GM12865 (cell line): ENCODE results near the gene GLTPD2.

Experiments
- DNase-seq: peaks from one replicate; pipeline ENCODE4 v3.0.0; 2010; ENCODE audit warnings: low read depth
- H3K4me3 ChIP-seq: 2 replicates; pipeline ENCODE4 v1.5.1; 2011; ENCODE audit warnings: mild to moderate bottlenecking, low read depth, low read length, control low read depth
- TF ChIP-seq, protein P1 (sequence below): IDR thresholded peaks from 2 replicates; pipeline ENCODE4 v1.5.1; 2011; ENCODE audit warnings: low read length, control low read depth, low read depth, inconsistent platforms; ENCODE audit not compliant: insufficient read depth; ENCODE audit errors: missing control alignments

The GLTPD2 gene

DNA sequence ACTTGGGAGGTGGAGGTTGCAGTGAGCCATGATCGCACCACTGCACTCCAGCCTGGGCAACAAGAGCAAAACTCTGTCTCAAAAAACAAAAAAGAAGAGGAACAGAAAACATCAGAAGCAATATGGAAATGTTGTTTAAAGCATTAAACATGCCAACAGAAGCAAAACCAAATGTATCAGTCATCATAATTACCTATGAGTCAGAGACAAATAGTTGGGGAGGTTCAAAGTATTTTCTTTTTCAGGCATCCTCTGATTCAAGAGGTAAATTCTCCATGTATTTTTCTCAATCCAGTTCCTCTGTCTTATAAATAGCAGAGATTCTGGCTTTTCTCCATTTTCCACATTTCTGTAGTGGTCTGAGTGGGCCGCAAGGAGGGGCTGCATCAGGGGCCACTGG is 19.1 kb upstream of the GLTPD2 start:
- no peak for DNase-seq
- TF ChIP-seq, protein P1, sequence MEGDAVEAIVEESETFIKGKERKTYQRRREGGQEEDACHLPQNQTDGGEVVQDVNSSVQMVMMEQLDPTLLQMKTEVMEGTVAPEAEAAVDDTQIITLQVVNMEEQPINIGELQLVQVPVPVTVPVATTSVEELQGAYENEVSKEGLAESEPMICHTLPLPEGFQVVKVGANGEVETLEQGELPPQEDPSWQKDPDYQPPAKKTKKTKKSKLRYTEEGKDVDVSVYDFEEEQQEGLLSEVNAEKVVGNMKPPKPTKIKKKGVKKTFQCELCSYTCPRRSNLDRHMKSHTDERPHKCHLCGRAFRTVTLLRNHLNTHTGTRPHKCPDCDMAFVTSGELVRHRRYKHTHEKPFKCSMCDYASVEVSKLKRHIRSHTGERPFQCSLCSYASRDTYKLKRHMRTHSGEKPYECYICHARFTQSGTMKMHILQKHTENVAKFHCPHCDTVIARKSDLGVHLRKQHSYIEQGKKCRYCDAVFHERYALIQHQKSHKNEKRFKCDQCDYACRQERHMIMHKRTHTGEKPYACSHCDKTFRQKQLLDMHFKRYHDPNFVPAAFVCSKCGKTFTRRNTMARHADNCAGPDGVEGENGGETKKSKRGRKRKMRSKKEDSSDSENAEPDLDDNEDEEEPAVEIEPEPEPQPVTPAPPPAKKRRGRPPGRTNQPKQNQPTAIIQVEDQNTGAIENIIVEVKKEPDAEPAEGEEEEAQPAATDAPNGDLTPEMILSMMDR: no peak
- H3K4me3 ChIP-seq: no peak overlapping the region

DNA sequence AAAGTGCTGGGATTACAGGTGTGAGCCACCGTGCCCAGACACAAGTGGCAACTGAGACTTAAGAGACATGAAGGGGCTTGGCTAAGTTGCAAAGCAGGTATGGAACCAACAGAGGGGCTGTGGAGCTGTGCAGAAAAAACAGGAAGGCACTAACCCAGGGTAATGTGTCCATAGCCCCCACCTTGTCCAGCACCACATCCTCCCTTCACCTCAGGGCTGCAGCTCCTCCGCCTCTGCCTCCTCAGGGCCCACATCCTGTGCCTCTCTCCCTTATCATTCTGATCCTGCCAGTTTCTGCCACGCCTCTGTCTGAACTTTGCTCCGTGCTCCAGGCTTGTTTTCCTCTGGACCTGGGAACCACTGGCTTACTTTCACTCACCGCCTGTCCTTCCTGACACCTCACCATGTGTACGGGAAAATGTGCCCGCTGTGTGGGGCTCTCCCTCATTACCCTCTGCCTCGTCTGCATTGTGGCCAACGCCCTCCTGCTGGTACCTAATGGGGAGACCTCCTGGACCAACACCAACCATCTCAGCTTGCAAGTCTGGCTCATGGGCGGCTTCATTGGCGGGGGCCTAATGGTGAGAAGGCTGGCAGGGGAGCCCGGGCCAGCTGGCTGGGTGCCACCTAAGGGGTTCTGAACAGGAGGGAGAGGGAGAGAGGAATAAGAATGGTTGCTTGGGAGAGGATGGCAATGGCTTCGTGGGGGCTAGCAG is 17.1 kb upstream of the GLTPD2 start, which contains the start of gene TM4SF5:
Gene TM4SF5, plus strand, starts transcription at position 368 of the 716 bp plus-strand sequence. Its CDS starts 37 bp downstream, at position 405.
- H3K4me3 ChIP-seq: no peak within 1 kb of the TSS
- no peak for DNase-seq
- TF ChIP-seq, protein P1: no peak

DNA sequence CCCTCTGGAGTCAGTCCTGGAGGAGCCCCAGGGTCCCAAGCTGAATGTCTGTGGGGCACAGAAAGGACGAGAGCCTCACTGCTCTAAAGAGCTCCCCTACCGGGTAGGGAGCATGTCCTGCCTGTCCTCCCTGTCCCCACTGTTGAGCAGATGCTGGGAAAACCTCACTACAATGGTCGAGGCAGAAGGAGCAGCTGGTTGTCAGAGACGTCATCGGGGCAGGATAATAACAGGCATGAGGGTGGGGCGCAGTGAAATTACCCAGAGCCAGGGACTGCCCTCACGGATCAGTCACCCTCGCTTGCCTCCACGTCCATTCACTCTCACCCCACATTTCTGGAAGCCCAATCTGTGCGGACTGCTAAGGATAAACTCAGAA is 16.5 kb upstream of the GLTPD2 start:
- TF ChIP-seq, protein P1: no peak
- no peak for DNase-seq
- no peak overlapping the region for H3K4me3 ChIP-seq

DNA sequence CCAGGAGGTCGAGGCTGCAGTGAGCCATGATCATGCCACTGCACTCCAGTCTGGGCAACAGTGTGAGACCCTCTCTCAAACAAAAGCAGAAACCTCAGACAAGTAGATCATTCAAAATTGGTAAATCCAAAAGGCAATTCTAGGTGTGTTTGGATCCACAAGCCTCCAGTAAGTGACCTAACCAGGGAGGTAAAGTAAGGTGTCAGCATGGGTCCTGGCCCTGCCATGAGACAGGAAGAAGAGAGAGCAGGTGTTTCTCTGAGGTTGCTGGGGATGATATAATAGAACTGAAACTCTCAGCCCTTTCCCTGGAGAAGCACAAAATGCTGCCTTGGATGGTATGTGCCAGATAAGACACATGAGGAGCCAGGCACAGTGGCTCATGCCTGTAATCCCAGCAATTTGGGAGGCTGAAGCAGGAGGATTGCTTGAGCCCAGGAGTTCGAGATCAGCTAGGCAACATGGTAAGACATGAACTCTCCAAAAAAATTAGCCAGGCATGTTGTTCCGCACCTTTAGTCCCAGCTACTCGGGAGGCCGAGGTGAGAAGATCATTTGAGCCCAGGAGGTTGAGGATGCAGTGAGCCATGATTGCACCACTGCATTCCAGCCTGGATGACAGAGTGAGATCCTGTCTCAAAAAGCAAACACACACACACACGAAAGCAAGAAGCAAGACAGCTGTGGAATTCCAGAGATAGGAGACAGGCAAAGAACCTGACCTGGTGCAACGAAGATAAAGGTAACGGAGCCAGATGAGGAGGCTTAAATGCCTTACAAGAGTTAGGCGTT is 10.6 kb upstream of the GLTPD2 start:
- no peak overlapping the region for H3K4me3 ChIP-seq
- TF ChIP-seq, protein P1: no peak
- DNase-seq: no peak

DNA sequence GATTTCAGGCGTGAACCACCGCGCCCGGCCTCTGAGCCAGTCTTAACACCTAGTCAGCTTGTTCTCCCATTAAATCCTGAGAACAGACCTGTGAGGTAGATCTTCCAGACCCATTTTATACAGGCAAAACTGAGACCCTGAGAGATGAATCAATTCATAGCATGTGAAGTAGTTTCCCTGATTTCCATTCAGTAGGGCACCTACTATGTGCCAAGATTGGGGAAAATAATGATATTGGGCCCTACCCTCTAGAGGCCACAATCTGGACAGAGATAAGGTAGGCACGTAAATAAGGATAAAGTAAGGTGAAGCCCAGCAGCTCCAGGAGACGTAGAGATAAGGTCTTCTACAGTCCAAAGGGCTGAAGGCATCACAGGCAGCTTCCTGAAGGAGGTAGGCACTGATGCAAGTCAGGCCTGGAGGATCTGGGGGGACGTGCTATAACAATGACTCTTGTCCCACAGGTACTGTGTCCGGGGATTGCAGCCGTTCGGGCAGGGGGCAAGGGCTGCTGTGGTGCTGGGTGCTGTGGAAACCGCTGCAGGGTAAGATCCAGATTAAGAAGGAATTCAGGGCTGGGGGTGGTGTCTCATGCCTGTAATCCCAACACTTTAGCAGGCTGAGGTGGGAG is 8.3 kb upstream of the GLTPD2 start:
- H3K4me3 ChIP-seq: no peak overlapping the region
- DNase-seq: no peak
- TF ChIP-seq, protein P1: no peak

DNA sequence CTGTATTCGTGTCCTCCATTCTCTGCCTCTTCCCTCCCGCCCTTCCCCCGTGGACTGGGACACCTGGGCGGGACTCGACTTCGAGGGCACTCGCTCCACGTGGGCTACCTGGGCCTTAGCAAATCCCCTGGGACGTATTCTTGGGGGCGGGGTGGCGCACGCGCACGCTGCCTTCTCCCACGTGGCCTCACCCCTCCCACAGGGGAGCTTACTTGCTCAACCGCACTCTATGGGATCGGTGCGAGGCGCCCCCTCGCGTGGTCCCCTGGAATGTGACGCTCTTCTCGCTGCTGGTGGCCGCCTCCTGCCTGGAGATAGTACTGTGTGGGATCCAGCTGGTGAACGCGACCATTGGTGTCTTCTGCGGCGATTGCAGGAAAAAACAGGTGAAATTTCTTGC is 6.1 kb upstream of the GLTPD2 start:
- TF ChIP-seq, protein P1: no peak
- no peak for DNase-seq
- H3K4me3 ChIP-seq: no peak overlapping the region
